Stimulated activated CD8-positive, alpha-beta memory T cell treated with anti-CD3 and anti-CD28 coated beads, Interleukin-2, amount 100 ng/mL, for 1 hour (primary cell): Measurements from ENCODE around the gene PZP.

Source experiments
- DNase-seq, 2 donors: peaks; one replicate each; pipeline ENCODE4 v3.0.0-alpha.2; 2020; ENCODE audit warnings: low read depth in 2 of 2

Gene PZP

GRCh38 chr12:9124383-9125031 is 83.7 kb downstream of the PZP start:
- DNase-seq: no peak

- DNase-seq: no peak
Measured at GRCh38 chr12:9123781-9124382, 84.3 kb downstream of the PZP start.

GRCh38 chr12:9122091-9122609 is 86.0 kb downstream of the PZP start:
- DNase-seq: no peak

GRCh38 chr12:9120487-9121184 is 87.6 kb downstream of the PZP start:
- DNase-seq: no peak

- DNase-seq: no peak
Measured at GRCh38 chr12:9118158-9118557, 90.0 kb downstream of the PZP start.

- no peak for DNase-seq
Measured at GRCh38 chr12:9115731-9116559, 92.2 kb downstream of the PZP start, which contains the start of gene A2M. Gene A2M, minus strand, starts transcription at chr12:9115919. Its CDS starts 70 bp downstream, at chr12:9115849.

- no peak for DNase-seq
Measured at GRCh38 chr12:9114946-9115345, 93.2 kb downstream of the PZP start.

GRCh38 chr12:9113987-9114309 is 94.2 kb downstream of the PZP start:
- no peak for DNase-seq

- DNase-seq: no peak
Measured at GRCh38 chr12:9113296-9113986, 94.8 kb downstream of the PZP start.

- no peak for DNase-seq
Measured at GRCh38 chr12:9112076-9112853, 95.9 kb downstream of the PZP start.

- no peak for DNase-seq
Measured at GRCh38 chr12:9111525-9111924, 96.7 kb downstream of the PZP start.

GRCh38 chr12:9109737-9110491 is 98.3 kb downstream of the PZP start:
- DNase-seq: no peak

GRCh38 chr12:9109213-9109522 is 99.0 kb downstream of the PZP start:
- DNase-seq: no peak

GRCh38 chr12:9108504-9109212 is 99.5 kb downstream of the PZP start:
- no peak for DNase-seq

GRCh38 chr12:9107542-9107873 is 100.7 kb downstream of the PZP start:
- DNase-seq: no peak

- no peak for DNase-seq
Measured at GRCh38 chr12:9106610-9107541, 101.3 kb downstream of the PZP start.

- DNase-seq: no peak
Measured at GRCh38 chr12:9106067-9106466, 102.1 kb downstream of the PZP start.

- DNase-seq: no peak
Measured at GRCh38 chr12:9104767-9105423, 103.3 kb downstream of the PZP start.
